HG03378 (cell line): ENCODE data around the gene LRRC71.

Experiments used
- ATAC-seq: cut with Tn5 transposase; IDR thresholded peaks from one replicate; pipeline ENCODE4 v1.9.1; 2021; ENCODE audit warnings: mild to moderate bottlenecking, moderate library complexity; ENCODE audit not compliant: unreplicated experiment

Gene LRRC71

GRCh38 chr1:156905176-156905575, 15.3 kb upstream of the LRRC71 start:
- ATAC-seq = no peak

GRCh38 chr1:156905651-156906050, 14.8 kb upstream of the LRRC71 start:
- ATAC-seq = no peak

GRCh38 chr1:156906206-156906906, 14.1 kb upstream of the LRRC71 start:
- ATAC-seq = no peak

GRCh38 chr1:156908541-156908940, 11.9 kb upstream of the LRRC71 start:
- ATAC-seq = no peak

GRCh38 chr1:156908955-156909354, 11.5 kb upstream of the LRRC71 start:
- ATAC-seq = no peak

GRCh38 chr1:156909671-156910070, 10.8 kb upstream of the LRRC71 start:
- ATAC-seq = no peak

GRCh38 chr1:156910309-156910782, 10.1 kb upstream of the LRRC71 start:
- no peak for ATAC-seq

GRCh38 chr1:156911577-156912298, 8.7 kb upstream of the LRRC71 start:
- ATAC-seq = no peak

- ATAC-seq = no peak
Observed at GRCh38 chr1:156912310-156912709, 8.1 kb upstream of the LRRC71 start.

- no peak for ATAC-seq
Observed at GRCh38 chr1:156912861-156913808, 7.3 kb upstream of the LRRC71 start.

- ATAC-seq = no peak
Observed at GRCh38 chr1:156913809-156914387, 6.5 kb upstream of the LRRC71 start.

GRCh38 chr1:156914440-156914856, 6.0 kb upstream of the LRRC71 start:
- ATAC-seq = no peak

- no peak for ATAC-seq
Observed at GRCh38 chr1:156921053-156921529, 659 bp downstream of the LRRC71 start.

- no peak for ATAC-seq
Observed at GRCh38 chr1:156922986-156923669, 2.7 kb downstream of the LRRC71 start.

GRCh38 chr1:156923670-156924477, 3.4 kb downstream of the LRRC71 start:
- ATAC-seq = no peak

GRCh38 chr1:156924478-156925153, 4.2 kb downstream of the LRRC71 start:
- ATAC-seq = no peak

GRCh38 chr1:156925154-156926010, 5.0 kb downstream of the LRRC71 start:
- no peak for ATAC-seq

GRCh38 chr1:156926175-156926574, 5.7 kb downstream of the LRRC71 start:
- no peak for ATAC-seq
